ENCODE results near the gene RHOF. TPM values are rescaled to one million over a fixed set of nuclear protein-coding genes. Genes with fewer than 3 reads are reported as not detected.

RHOF gene
- total and polyA plus RNA-seq, 2 of the 13 experiments (the other 11 are each of a cell fraction or from before 2014, with no cell fraction given), result 14.6 to 32.2 TPM

- TF ChIP-seq MXI1 (IDR thresholded peaks at IDR 0.05; ENCODE audit: borderline replicate concordance, low read depth, low read length) (peak; percentile 47; the same call in 1 of the 3 replicates), KLF15 (CRISPR knock-in tag; IDR thresholded peaks at IDR 0.05; ENCODE audit: borderline replicate concordance) (no peak), RXRB (CRISPR knock-in tag; IDR thresholded peaks at IDR 0.05; ENCODE audit: borderline replicate concordance) (no peak), ARNT (IDR thresholded peaks at IDR 0.05) (no peak), ZNF512B (CRISPR knock-in tag; IDR thresholded peaks at IDR 0.05; ENCODE audit: borderline replicate concordance) (no peak), STAT5B (CRISPR knock-in tag; IDR thresholded peaks at IDR 0.05) (no peak), WIZ (CRISPR knock-in tag; IDR thresholded peaks at IDR 0.05) (no peak), JUNB (CRISPR knock-in tag; IDR thresholded peaks at IDR 0.05; ENCODE audit: borderline replicate concordance) (no peak), CENPBD1 (CRISPR knock-in tag; IDR thresholded peaks at IDR 0.05; ENCODE audit: borderline replicate concordance, low read depth) (no peak), TEAD3 (CRISPR knock-in tag; optimal IDR thresholded peaks at IDR 0.05; ENCODE audit: borderline replicate concordance) (no peak), ZFP36L1 (CRISPR knock-in tag; IDR thresholded peaks at IDR 0.05) (no peak), ZFY (CRISPR knock-in tag; IDR thresholded peaks at IDR 0.05) (peak; percentile 39; the same call in 1 of the 2 replicates), PATZ1 (CRISPR knock-in tag; IDR thresholded peaks at IDR 0.05) (peak; percentile 49), GMEB1 (CRISPR knock-in tag; IDR thresholded peaks at IDR 0.05; ENCODE audit: borderline replicate concordance) (peak; percentile 47; the same call in 1 of the 2 replicates), AGO2 (optimal IDR thresholded peaks at IDR 0.05; ENCODE audit: low read depth, low read length) (peak; percentile 74), ZNF333 (CRISPR knock-in tag; IDR thresholded peaks at IDR 0.05; ENCODE audit: borderline replicate concordance) (no peak), EZH2 (conservative IDR thresholded peaks at IDR 0.05; ENCODE audit: low read depth, low read length) (no peak), THAP8 (CRISPR knock-in tag; IDR thresholded peaks at IDR 0.05; ENCODE audit: borderline replicate concordance) (no peak), FOXK2 (IDR thresholded peaks at IDR 0.05) (no peak), ZKSCAN8 (CRISPR knock-in tag; IDR thresholded peaks at IDR 0.05; ENCODE audit: borderline replicate concordance) (peak; percentile 58; the same call in 1 of the 2 replicates), HNRNPH1 (optimal IDR thresholded peaks at IDR 0.05; ENCODE audit: low read depth, low read length) (no peak), MLLT10 (CRISPR knock-in tag; IDR thresholded peaks at IDR 0.05) (no peak)
Observed at GRCh38 chr12:121811434-121812319, 18.2 kb upstream of the RHOF start (continued).

Measured in HepG2 (cell line).